K562 (cell line): ENCODE data around the gene SRCIN1. TPM values are rescaled to one million over a fixed set of nuclear protein-coding genes. Genes with fewer than 3 reads are reported as not detected.

Experiments used
- ATAC-seq: fragments of 200-7000 bp; cut with Tn5 transposase; 3 replicates; pipeline ENCODE4 v1.9.1; 2020; ENCODE audit warnings: moderate library complexity
- BruUV-seq: library from RNA; stranded (reverse); fragments of 400-500 nt; replicated peaks from 2 replicates; lab custom pipeline; 2021; lab: Mats Ljungman, UMichigan
- CTCF ChIA-PET: fragments of 300-600 bp; formaldehyde crosslinking; extraction: SDS; loops from one replicate; lab custom pipeline; 2021; ENCODE audit warnings: low intra/inter-chr PET ratio; lab: Yijun Ruan, JAX
- POLR2A ChIA-PET: fragments of 300-600, 350-650 bp; sonication (Branson Sonifier 250); formaldehyde crosslinking; extraction: SDS; loops from one replicate; lab custom pipeline; 2021; ENCODE audit warnings: antibody characterized with exemption, inconsistent platforms; lab: Yijun Ruan, JAX
- DNase-seq, 4 experiments: peaks; one replicate each; pipeline versions ENCODE4 v3.0.0 to v3.0.0-alpha.2; 2011 to 2018; ENCODE audit warnings: low spot score in 3 of 4, mixed read lengths in 3 of 4; ENCODE audit errors: extremely low read depth in 1 of 4
- FAIRE-seq: peaks from 2 replicates; lab custom pipeline; 2011; peaks lifted over from hg19 to GRCh38; lab: Jason Lieb, UNC
- H2AFZ ChIP-seq: 2 replicates; pipeline ENCODE4 v1.6.0; 2011; ENCODE audit warnings: low read depth, low read length, control low read depth, inconsistent platforms
- H3K27ac ChIP-seq: fragments of 200-600 bp; 3 replicates; pipeline ENCODE4 v1.8.0; 2011; ENCODE audit warnings: low read depth, mild to moderate bottlenecking, control low read depth, inconsistent platforms, low read length, moderate library complexity, mixed read lengths; ENCODE audit errors: extremely low read depth
- H3K27me3 ChIP-seq, 2 experiments: fragments of 300-600 bp in 1 of 2; 2 replicates in 1 of 2; 3 replicates in 1 of 2; pipeline versions ENCODE4 v1.6.0 to v1.8.0; 2011; ENCODE audit warnings: inconsistent platforms in 2 of 2, low read length in 2 of 2, mild to moderate bottlenecking in 1 of 2, mixed read lengths in 1 of 2, moderate library complexity in 1 of 2; ENCODE audit not compliant: control insufficient read depth in 2 of 2, insufficient read depth in 2 of 2
- H3K36me3 ChIP-seq: fragments of 300-600 bp; 3 replicates; pipeline ENCODE4 v1.8.0; 2011; ENCODE audit warnings: mild to moderate bottlenecking, low read length, inconsistent platforms; ENCODE audit not compliant: control insufficient read depth, insufficient read depth
- H3K4me1 ChIP-seq, 2 experiments: fragments of 200-600 bp in 1 of 2; replicated peaks in 1 of 2; 2 replicates in 1 of 2; 3 replicates in 1 of 2; pipeline versions ENCODE4 v1.5.1 to v1.8.0; 2011; ENCODE audit warnings: inconsistent platforms in 2 of 2, low read length in 2 of 2, mild to moderate bottlenecking in 1 of 2, mixed read lengths in 1 of 2, moderate library complexity in 1 of 2; ENCODE audit not compliant: control insufficient read depth in 2 of 2, insufficient read depth in 2 of 2
- H3K4me2 ChIP-seq: 2 replicates; pipeline ENCODE4 v1.6.1; 2011; ENCODE audit warnings: low read length, control low read depth, inconsistent platforms, mixed read lengths; ENCODE audit not compliant: insufficient read depth
- H3K4me3 ChIP-seq: fragments of 200-600 bp; sonication (generic), shearing (Covaris generic); 2 replicates; pipeline ENCODE4 v1.5.1; 2016; ENCODE audit warnings: control low read depth, inconsistent platforms
- H3K79me2 ChIP-seq: fragments of 200-600 bp; 3 replicates; pipeline ENCODE4 v1.8.0; 2011; ENCODE audit warnings: low read length, inconsistent platforms; ENCODE audit not compliant: control insufficient read depth, insufficient read depth
- H3K9ac ChIP-seq, 2 experiments: 2 replicates each; pipeline versions ENCODE4 v1.6.0 to v1.6.1; 2011; ENCODE audit warnings: low read depth in 2 of 2, low read length in 2 of 2, control low read depth in 1 of 2, inconsistent platforms in 1 of 2, mild to moderate bottlenecking in 1 of 2, mixed read lengths in 1 of 2; ENCODE audit not compliant: insufficient read depth in 1 of 2
- H3K9me1 ChIP-seq: one replicate; pipeline ENCODE4 v1.6.0; 2011; ENCODE audit warnings: inconsistent platforms, mild to moderate bottlenecking, low read length, moderate library complexity; ENCODE audit not compliant: control insufficient read depth, insufficient read depth
- H3K9me3 ChIP-seq: replicated peaks from 2 replicates; pipeline ENCODE4 v1.5.1; 2011; ENCODE audit warnings: low read depth, low read length, inconsistent platforms; ENCODE audit not compliant: control insufficient read depth, insufficient read depth
- H4K20me1 ChIP-seq: replicated peaks from 2 replicates; pipeline ENCODE4 v1.6.1; 2011; ENCODE audit warnings: low read length, inconsistent platforms, mixed read lengths; ENCODE audit not compliant: control insufficient read depth, insufficient read depth
- BHLHE40 ChIP-seq: IDR thresholded peaks from 2 replicates; pipeline ENCODE4 v1.6.1; 2011; ENCODE audit warnings: low read length, improper control_type of control experiment
- CHCHD3 ChIP-seq: fragments of 250-450 bp; sonication (Bioruptor Pico); IDR thresholded peaks from 2 replicates; pipeline ENCODE4 v2.1.2; 2022; ENCODE audit warnings: mild to moderate bottlenecking
- EP300 ChIP-seq: IDR thresholded peaks from 2 replicates; pipeline ENCODE4 v1.6.1; 2012; ENCODE audit warnings: low read length, improper control_type of control experiment
- ETS2 ChIP-seq: IDR thresholded peaks from 2 replicates; pipeline ENCODE4 v1.6.1; 2016; ENCODE audit warnings: borderline replicate concordance, missing genetic modification characterization, mild to moderate bottlenecking, moderate library complexity, missing compliant biosample characterization; ENCODE audit not compliant: poor library complexity, severe bottlenecking
- MAFK ChIP-seq: IDR thresholded peaks from 2 replicates; pipeline ENCODE4 v1.6.1; 2011; ENCODE audit warnings: low read length, improper control_type of control experiment
- MEIS2 ChIP-seq: fragments of 450-650 bp; IDR thresholded peaks from 2 replicates; pipeline ENCODE4 v1.6.1; 2014; ENCODE audit warnings: mild to moderate bottlenecking; ENCODE audit not compliant: partially characterized antibody
- NR2C1 ChIP-seq, 2 experiments: fragments of 450-650 bp; IDR thresholded peaks; 2 replicates each; pipeline ENCODE4 v1.6.1; 2017; ENCODE audit warnings: mild to moderate bottlenecking in 2 of 2, antibody characterized with exemption in 1 of 2, inconsistent platforms in 1 of 2, missing compliant biosample characterization in 1 of 2, missing genetic modification characterization in 1 of 2
- PBX2 ChIP-seq, 2 experiments: IDR thresholded peaks in 1 of 2; conservative IDR thresholded peaks in 1 of 2; 2 replicates each; pipeline ENCODE4 v1.6.1; 2016; ENCODE audit warnings: low read depth in 2 of 2, mild to moderate bottlenecking in 1 of 2, missing compliant biosample characterization in 1 of 2, missing genetic modification characterization in 1 of 2, moderate library complexity in 1 of 2
- SRSF9 ChIP-seq: fragments of 200-400 bp; formaldehyde crosslinking; IDR thresholded peaks from 2 replicates; pipeline ENCODE4 v1.6.1; 2017; ENCODE audit warnings: low read depth, low read length, borderline replicate concordance
- ZNF277 ChIP-seq: fragments of 250-450 bp; sonication (Bioruptor Pico); IDR thresholded peaks from 2 replicates; pipeline ENCODE4 v1.8.0; 2022; ENCODE audit warnings: inconsistent platforms, mild to moderate bottlenecking, moderate library complexity, borderline replicate concordance
- ZNF77 ChIP-seq: fragments of 250-450 bp; sonication (Bioruptor Pico); IDR thresholded peaks from 2 replicates; pipeline ENCODE4 v1.5.0; 2020
- WGBS: fragments of 100-300 bp; shearing (Covaris generic); methylation state at CpG from one replicate; pipeline ENCODE4 v1.1.6; 2016; ENCODE audit warnings: low coverage, mixed read lengths; ENCODE audit not compliant: insufficient coverage; ENCODE audit errors: missing lambda C conversion rate; 5-methylcytosine and 5-hydroxymethylcytosine counted together
- in situ Hi-C: fragments of 300-500 bp; cut with MboI; formaldehyde crosslinking; loops from 4 replicates; pipeline ENCODE4 v1.15.0; 2018; ENCODE audit warnings: inconsistent platforms, mixed read lengths
- intact Hi-C: fragments of 100-400 bp; cut with micrococcal nuclease; formaldehyde crosslinking; loops from 2 replicates; pipeline ENCODE4 v1.14.2; 2022
- polyA plus RNA-seq, 8 experiments: library from polyadenylated mRNA; depleted of rRNA in 4 of 8; stranded (reverse) in 5 of 8; unstranded in 3 of 8; fragments of >200 nt; fragmentation: Nextera tagmentation in 2 of 8; fragmentation: Illumina TruSeq in 1 of 8; extraction: Ambion mirVana in 2 of 8; extraction: Trizol in 1 of 8; gene quantifications; 2 replicates each; pipeline versions ENCODE4 v1.2.1 to v1.2.3, GENCODE V29; 2011 to 2014; ENCODE audit warnings: inconsistent platforms in 1 of 8, missing spikeins in 1 of 8
- total RNA-seq, 7 experiments: library from RNA; depleted of rRNA in 6 of 7; stranded (reverse); fragments of >200 nt in 6 of 7; fragmentation: Illumina TruSeq in 2 of 7; extraction: Trizol in 2 of 7; gene quantifications; 2 replicates each; pipeline versions ENCODE4 v1.2.1 to v1.2.3, GENCODE V29; 2011 to 2021; ENCODE audit warnings: low replicate concordance in 1 of 7
- TF ChIP-seq, protein P1 (sequence below): sonication (generic); formaldehyde crosslinking; IDR thresholded peaks from 2 replicates; pipeline ENCODE4 v1.8.1; 2022; ENCODE audit warnings: missing genetic modification reagents
- TF ChIP-seq, protein P2 (sequence below): sonication (generic); formaldehyde crosslinking; IDR thresholded peaks from 2 replicates; pipeline ENCODE4 v1.8.0; 2023; ENCODE audit warnings: mild to moderate bottlenecking, missing genetic modification reagents
- TF ChIP-seq, protein P3 (sequence below): sonication (generic); IDR thresholded peaks from 2 replicates; pipeline ENCODE4 v1.6.1; 2016

The SRCIN1 gene
- total and polyA plus RNA-seq, 9 of the 15 experiments (the other 6 are each of a cell fraction or from before 2014, with no cell fraction given) = 0.09 to 0.33 (median 0.13) TPM; not detected in 6

GRCh38 chr17:38564869-38565268 lies 40.9 kb downstream of the SRCIN1 start:
- no peak for FAIRE-seq
- no peak overlapping the region; a peak in 1 of 4 replicates for H3K9ac ChIP-seq
- no peaks in the 10 kb centered on the region for H3K79me2 ChIP-seq
- H3K4me3 ChIP-seq = no peak overlapping the region
- ATAC-seq = peak; percentile 56
- H3K36me3 ChIP-seq = no peaks in the 10 kb centered on the region
- H3K9me3 ChIP-seq = no peaks in the 10 kb centered on the region
- in situ Hi-C loops (no loop called here), intact Hi-C loops (no loop called here)
- ChIA-PET CTCF (interaction anchor here (1.1 kb wide), 1 partner anchor 108 kb away, joined by 3 read pairs; no protein-coding TSS in a partner anchor), POLR2A (interaction anchor here (0.8 to 1.0 kb wide), 3 partner anchors 12 to 17 kb away, joined by 3 to 6 read pairs (median 4); no protein-coding TSS in a partner anchor)
- no TSS peak for BruUV-seq
- H3K4me2 ChIP-seq = no peak overlapping the region
- H4K20me1 ChIP-seq = peaks cover 21% of the 10 kb centered on the region; the same call in 1 of the 2 replicates
- H3K27ac ChIP-seq = no peak overlapping the region
- no peak overlapping the region for H2AFZ ChIP-seq
- peaks cover 19 to 68% of the 10 kb centered on the region in 2 experiments; a peak in 4 of 5 replicates for H3K27me3 ChIP-seq
- peaks cover 7 to 37% of the 10 kb centered on the region in 2 experiments; a peak in 4 of 5 replicates for H3K4me1 ChIP-seq
- WGBS = 2% methylated on average over 6 of the region's 6 CpGs
- no peaks in the 10 kb centered on the region for H3K9me1 ChIP-seq
- DNase-seq = peak; percentile 46 to 55 (median 50)
- no peak for TF ChIP-seq CHCHD3
- no peak for TF ChIP-seq EP300
- TF ChIP-seq, protein P1, sequence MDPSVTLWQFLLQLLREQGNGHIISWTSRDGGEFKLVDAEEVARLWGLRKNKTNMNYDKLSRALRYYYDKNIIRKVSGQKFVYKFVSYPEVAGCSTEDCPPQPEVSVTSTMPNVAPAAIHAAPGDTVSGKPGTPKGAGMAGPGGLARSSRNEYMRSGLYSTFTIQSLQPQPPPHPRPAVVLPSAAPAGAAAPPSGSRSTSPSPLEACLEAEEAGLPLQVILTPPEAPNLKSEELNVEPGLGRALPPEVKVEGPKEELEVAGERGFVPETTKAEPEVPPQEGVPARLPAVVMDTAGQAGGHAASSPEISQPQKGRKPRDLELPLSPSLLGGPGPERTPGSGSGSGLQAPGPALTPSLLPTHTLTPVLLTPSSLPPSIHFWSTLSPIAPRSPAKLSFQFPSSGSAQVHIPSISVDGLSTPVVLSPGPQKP (CRISPR knock-in tag) = no peak
- TF ChIP-seq ZNF77 (CRISPR knock-in tag) = no peak
- TF ChIP-seq, protein P2, sequence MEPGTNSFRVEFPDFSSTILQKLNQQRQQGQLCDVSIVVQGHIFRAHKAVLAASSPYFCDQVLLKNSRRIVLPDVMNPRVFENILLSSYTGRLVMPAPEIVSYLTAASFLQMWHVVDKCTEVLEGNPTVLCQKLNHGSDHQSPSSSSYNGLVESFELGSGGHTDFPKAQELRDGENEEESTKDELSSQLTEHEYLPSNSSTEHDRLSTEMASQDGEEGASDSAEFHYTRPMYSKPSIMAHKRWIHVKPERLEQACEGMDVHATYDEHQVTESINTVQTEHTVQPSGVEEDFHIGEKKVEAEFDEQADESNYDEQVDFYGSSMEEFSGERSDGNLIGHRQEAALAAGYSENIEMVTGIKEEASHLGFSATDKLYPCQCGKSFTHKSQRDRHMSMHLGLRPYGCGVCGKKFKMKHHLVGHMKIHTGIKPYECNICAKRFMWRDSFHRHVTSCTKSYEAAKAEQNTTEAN (CRISPR knock-in tag) = no peak
- TF ChIP-seq NR2C1 (IDR thresholded peaks at IDR 0.05) = no peak
- no peak for TF ChIP-seq NR2C1 (tag; IDR thresholded peaks at IDR 0.05)
- TF ChIP-seq, protein P3, sequence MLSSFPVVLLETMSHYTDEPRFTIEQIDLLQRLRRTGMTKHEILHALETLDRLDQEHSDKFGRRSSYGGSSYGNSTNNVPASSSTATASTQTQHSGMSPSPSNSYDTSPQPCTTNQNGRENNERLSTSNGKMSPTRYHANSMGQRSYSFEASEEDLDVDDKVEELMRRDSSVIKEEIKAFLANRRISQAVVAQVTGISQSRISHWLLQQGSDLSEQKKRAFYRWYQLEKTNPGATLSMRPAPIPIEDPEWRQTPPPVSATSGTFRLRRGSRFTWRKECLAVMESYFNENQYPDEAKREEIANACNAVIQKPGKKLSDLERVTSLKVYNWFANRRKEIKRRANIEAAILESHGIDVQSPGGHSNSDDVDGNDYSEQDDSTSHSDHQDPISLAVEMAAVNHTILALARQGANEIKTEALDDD = no peak
- no peak for TF ChIP-seq SRSF9
- TF ChIP-seq BHLHE40 = 0 out of 2 replicates have a peak, but pooled peaks have one; percentile 13
- peak; percentile 33 for TF ChIP-seq MEIS2
- no peak for TF ChIP-seq ETS2 (tag)
- no peak for TF ChIP-seq MAFK
- no peak for TF ChIP-seq PBX2 (CRISPR knock-in tag; IDR thresholded peaks at IDR 0.05; ENCODE audit: low read depth)
- TF ChIP-seq PBX2 (tag; conservative IDR thresholded peaks at IDR 0.05; ENCODE audit: low read depth) = peak; percentile 45; the same call in 1 of the 2 replicates
- no peak for TF ChIP-seq ZNF277 (CRISPR knock-in tag)
